ENCODE data around the gene SELENOW.
A peak's percentile ranks its signal among the peaks of the same experiment; 100 is the strongest.
"Not testable (repeated sequence)": the region's sequence is repeated elsewhere in the genome, so short reads cannot be mapped to it uniquely, and the experiment has no call there.

Gene SELENOW

DNA sequence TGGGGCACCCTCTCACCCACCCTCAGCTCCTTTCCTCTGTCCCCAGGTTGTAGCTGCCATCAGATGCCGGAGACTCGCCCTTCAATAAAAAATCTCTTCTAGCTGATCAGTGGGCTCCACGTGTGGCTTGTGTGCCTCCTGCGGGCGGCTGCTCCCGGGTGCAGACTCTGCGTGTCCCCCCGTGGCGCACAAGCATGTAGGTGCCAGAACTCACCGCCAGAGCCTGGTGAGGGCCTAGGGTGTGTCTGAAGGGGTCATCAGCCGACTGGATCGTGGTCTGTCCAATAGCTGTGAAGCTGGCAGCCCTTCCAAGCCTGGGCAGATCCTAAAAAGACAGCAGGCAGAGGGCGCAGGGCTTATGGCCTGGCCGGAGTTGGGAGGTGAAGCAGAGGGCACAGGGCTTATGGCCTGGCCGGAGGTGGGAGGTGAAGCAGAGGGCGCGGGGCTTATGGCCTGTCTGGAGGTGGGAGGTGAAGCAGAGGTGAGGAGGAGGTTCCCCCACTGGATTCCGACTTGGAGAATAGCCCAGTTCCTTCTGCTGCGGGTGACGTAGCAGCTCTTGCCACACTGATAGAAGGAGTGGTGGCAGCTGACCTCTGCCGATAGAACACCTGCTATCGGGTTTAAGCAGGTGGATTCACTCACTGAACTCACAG is 21.4 kb upstream of the SELENOW start:
- DNase-seq, result no peak

- no peak for DNase-seq
Measured at GRCh38 chr19:47757617-47758442, 20.7 kb upstream of the SELENOW start.

- DNase-seq, result no peak
Measured at GRCh38 chr19:47758443-47758804, 20.1 kb upstream of the SELENOW start.

- DNase-seq, result no peak
Measured at GRCh38 chr19:47760632-47760999, 17.9 kb upstream of the SELENOW start.

DNA sequence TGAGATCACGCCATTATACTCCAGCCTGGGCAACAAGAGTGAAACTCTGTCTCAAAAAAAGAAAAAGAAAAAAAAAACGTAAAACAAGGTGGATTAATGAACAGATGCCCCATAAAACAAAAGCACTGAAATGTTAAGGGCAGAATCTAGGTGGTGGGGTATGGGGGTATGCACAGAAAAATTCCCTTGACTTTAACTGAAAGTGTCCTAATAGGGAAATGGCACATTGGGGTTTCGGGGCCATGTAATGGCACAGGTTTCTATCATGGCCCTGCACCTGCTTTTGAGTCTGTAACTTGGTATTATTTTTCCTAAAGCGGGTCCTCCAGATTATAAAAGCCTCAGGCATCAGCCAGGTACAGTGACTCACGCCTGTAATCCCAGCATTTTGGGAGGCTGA is 16.9 kb upstream of the SELENOW start:
- no peak for DNase-seq

- no peak for DNase-seq
Measured at GRCh38 chr19:47762151-47762550, 16.4 kb upstream of the SELENOW start.

DNA sequence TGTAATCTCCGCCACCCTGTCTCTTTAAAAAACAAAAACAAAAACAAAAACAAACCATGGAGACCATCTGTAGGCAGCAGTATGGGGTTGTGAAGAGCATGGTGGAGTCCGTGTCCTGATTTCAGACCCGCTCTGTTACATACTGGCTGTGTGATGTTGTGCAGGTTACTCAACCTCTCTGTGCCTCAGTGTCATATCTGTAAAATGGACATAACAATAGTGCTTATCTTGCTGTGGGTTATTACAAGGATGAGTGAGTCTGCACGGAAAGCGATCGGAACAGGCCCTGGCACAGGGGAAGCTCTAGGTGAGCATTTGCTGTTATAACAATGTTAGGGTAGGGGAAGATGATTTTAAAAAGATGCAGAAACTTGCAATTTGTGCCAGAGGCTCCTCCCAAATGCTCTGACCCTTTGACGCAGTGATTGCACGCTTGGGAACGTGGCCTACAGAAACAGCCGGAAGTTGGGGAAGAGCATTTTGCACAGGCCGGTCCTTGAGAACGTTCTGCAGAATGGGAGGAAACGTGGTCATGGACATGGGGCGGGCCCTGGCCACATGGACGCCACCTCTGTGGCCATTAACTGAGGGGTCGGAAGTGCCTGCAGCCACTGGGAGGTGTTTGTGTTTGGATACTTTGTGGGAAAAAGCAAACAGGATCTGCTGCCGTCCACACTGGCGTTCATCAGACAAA is 15.7 kb upstream of the SELENOW start:
- no peak for DNase-seq

GRCh38 chr19:47764705-47765104 is 13.8 kb upstream of the SELENOW start:
- DNase-seq, result not testable (repeated sequence)

DNA sequence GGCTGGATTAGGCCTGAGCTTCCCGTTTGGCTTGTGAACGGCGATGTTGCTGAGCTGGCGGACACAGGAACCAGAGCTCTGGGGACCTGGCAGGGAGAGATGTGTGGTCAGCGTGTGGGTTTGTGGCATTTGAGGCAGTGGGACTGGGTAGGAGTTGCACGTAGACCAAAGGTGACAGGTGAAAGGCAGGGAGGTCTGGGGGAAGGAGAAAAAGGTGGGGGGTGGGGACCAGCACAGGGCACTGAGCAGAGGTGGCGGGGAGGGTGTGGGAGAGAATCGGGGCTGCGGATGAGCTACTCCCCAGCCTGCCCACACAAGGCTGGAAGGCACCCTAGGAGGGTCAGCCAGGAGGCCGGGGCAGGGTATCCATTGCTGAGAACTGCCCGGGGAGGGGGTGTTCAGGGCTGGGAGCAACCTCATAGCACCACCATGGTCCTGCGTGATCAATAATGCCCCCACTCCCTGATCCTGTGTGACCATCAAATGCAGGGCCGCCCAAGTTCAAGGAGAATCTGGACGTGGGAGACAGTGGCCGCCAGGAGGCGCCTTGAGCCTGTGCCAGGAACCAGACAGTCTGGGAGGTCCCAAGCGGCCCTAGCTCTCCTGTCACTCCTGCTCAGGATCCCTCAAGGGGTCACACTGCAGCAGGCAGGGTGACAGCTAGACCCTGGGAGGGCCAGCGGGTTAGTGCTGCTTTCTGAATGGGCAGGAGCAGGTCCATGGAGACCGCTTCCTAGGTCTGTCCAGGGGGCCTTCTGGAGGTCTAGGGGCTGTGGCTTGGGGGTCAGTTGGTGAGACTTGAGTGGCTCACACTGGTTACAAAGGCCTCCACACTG is 12.8 kb upstream of the SELENOW start:
- peak in 2 of 4 experiments; percentile 10 to 33 for DNase-seq

GRCh38 chr19:47766359-47766620 is 12.2 kb upstream of the SELENOW start:
- no peak for DNase-seq

- no peak for DNase-seq
Measured at GRCh38 chr19:47766670-47767069, 11.8 kb upstream of the SELENOW start.

DNA sequence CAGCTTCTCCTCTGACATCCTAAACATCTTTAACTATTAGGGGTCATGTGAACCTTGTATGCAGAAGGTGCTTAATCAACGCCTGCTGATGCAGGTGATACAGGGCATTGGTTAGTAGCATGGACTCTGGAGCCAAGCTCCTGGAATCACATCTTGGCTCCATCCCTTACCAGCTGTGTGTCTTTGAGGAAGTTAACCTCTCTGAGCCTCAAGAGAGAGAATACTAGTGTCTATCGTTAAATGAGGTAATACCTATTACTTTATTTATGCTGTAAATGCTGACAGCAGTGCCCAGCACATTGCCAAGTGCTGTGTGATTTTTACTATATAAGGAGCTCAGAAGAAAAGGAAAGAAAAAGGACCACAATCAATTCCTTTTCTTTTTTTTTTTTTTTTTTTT is 11.2 kb upstream of the SELENOW start:
- DNase-seq, result no peak

DNA sequence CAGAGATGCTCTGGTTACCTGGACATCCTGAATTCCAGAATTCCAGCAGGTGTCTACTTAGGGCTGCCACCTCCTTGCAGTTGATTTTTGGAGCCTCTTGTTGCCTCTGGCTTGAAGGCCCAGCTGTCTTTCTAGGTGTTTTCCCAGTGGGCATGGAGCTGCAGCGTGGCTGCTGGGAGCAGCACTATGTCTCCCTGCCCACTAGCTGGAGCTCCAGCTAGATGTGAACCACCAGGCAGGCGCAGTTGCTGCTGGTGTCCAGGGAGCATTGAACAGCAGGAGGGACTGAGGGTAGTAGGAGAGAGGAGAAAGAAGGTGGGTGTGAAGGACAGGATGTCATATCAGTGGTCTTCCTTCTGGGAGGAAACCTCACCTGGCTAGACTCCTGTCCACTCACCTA is 9.9 kb upstream of the SELENOW start:
- no peak for DNase-seq

DNA sequence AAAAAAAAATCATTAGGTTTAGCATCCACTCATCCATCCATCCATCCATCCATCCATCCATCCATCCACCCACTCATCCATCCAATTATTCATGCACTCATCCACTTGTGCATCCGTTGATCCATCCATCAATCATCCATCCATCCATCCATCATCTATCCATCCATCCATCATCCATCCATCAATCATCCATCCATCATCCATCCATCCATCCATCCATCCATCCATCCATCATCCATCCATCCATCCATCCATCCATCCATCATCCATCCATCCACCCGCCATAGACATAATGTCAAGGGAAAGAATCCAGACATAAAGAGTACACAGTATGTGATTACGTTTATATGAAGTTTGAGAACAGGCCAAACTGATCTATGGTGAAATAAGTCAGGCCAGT is 9.0 kb upstream of the SELENOW start:
- no peak for DNase-seq

- DNase-seq, result not testable (repeated sequence)
Measured at GRCh38 chr19:47771291-47771690, 7.2 kb upstream of the SELENOW start.

DNA sequence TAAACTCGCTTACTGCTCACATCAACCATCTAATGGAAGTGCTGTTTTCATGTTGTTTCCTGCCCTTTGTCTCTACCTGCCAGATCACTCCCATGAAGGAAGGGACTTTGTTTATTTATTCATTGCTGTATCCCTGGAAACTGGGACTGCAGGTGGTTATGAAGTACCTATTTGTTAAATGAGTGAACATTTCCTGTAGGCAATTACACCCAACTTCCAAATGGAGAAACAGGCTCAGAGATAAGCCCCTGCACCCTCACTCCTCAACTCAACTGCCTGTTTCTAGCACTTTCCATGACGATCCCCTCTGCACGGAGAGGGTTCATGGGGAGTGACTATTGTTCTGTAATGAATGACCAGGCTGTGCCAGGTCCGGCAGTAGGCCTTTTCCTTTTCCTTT is 1.9 kb upstream of the SELENOW start:
- no peak for DNase-seq

GRCh38 chr19:47777245-47778048 is 1.1 kb upstream of the SELENOW start:
- not testable (repeated sequence) for DNase-seq

GRCh38 chr19:47778954-47779351 is 450 bp downstream of the SELENOW start:
- DNase-seq, result no peak

- no peak for DNase-seq
Measured at GRCh38 chr19:47779524-47780214, 1.2 kb downstream of the SELENOW start.

GRCh38 chr19:47780215-47780551 is 1.7 kb downstream of the SELENOW start:
- DNase-seq, result no peak

GRCh38 chr19:47781590-47782262 is 3.2 kb downstream of the SELENOW start:
- no peak for DNase-seq
